Upper lobe of left lung (tissue), 6 donors: Measurements from ENCODE around the gene KCNK2. TPM values are rescaled to one million over a fixed set of nuclear protein-coding genes. Genes with fewer than 3 reads are reported as not detected.

Experiments used
- ATAC-seq, 2 donors: fragments of 200-7000 bp; cut with Tn5 transposase; one replicate each; pipeline ENCODE4 v1.9.1; 2022; ENCODE audit warnings: mild to moderate bottlenecking in 2 of 2, moderate library complexity in 2 of 2; ENCODE audit not compliant: low FRiP score in 2 of 2
- DNase-seq, 2 donors: peaks; one replicate each; pipeline ENCODE4 v3.0.0-alpha.2; 2019 to 2020
- H3K27ac ChIP-seq, 4 donors: fragments of 200-600 bp; sonication (generic); one replicate each; pipeline ENCODE4 v1.5.1; 2016 to 2019
- H3K27me3 ChIP-seq, 4 donors: fragments of 200-600 bp; sonication (generic); one replicate each; pipeline ENCODE4 v1.5.1; 2017 to 2019
- H3K36me3 ChIP-seq, 4 donors: fragments of 200-600 bp; sonication (generic); one replicate each; pipeline ENCODE4 v1.5.1; 2016 to 2019
- H3K4me1 ChIP-seq, 4 donors: fragments of 200-600 bp; sonication (generic); one replicate each; pipeline ENCODE4 v1.5.1; 2018 to 2019
- H3K4me3 ChIP-seq, 4 donors: fragments of 200-600 bp; sonication (generic); one replicate each; pipeline ENCODE4 v1.5.1; 2017 to 2019; ENCODE audit warnings: mild to moderate bottlenecking in 2 of 4, moderate library complexity in 1 of 4
- H3K9me3 ChIP-seq, 4 donors: fragments of 200-600 bp; sonication (generic); one replicate each; pipeline ENCODE4 v1.5.1; 2018 to 2019
- CTCF ChIP-seq, 6 experiments: fragments of 450-650 bp in 4 of 6; fragments of 200-600 bp in 2 of 6; sonication (generic) in 2 of 6; IDR thresholded peaks; one replicate each; pipeline ENCODE4 v1.5.1; 2016 to 2019; ENCODE audit warnings: antibody characterized with exemption in 6 of 6
- EP300 ChIP-seq, 4 donors: sonication (generic); formaldehyde crosslinking; IDR thresholded peaks; one replicate each; pipeline ENCODE4 v1.5.1; 2017; ENCODE audit warnings: antibody characterized with exemption in 4 of 4, control low read depth in 2 of 4
- POLR2A ChIP-seq, 4 donors: fragments of 450-650 bp; IDR thresholded peaks; one replicate each; pipeline ENCODE4 v1.5.1; 2016 to 2017; ENCODE audit warnings: antibody characterized with exemption in 4 of 4, mild to moderate bottlenecking in 2 of 4
- POLR2AphosphoS5 ChIP-seq, 2 donors: sonication (generic); formaldehyde crosslinking; IDR thresholded peaks; one replicate each; pipeline ENCODE4 v1.5.1; 2017; ENCODE audit warnings: antibody characterized with exemption in 2 of 2
- WGBS, 2 donors: methylation state at CpG; one replicate each; pipeline ENCODE4 v1.1.5; 2017 to 2018; 5-methylcytosine and 5-hydroxymethylcytosine counted together
- total RNA-seq, 6 donors: library from RNA; depleted of rRNA in 4 of 6; stranded (reverse); fragments of >200 nt in 4 of 6; gene quantifications; one replicate each; pipeline versions ENCODE4 v1.1.0 to v1.2.1, GENCODE V29; 2016 to 2021
- donor health status: DM: no; HTN: no; CAD: no; lungs with moderate emphysema.
- donor health status: DM: no; HTN: yes; CAD: no; lungs with severe emphysema.

KCNK2 gene
- total RNA-seq, 6 donors from 2014 or later, result 0.20 to 2.4 (median 0.33) TPM; not detected in 2

- ATAC-seq, result no peak
- H3K4me1 ChIP-seq, result no peaks in the 10 kb centered on the region
- DNase-seq, result no peak
- 64 to 70% methylated on average over 1 of the region's 1 CpG for WGBS, 2 donors
- no peaks in the 10 kb centered on the region for H3K27me3 ChIP-seq
- H3K27ac ChIP-seq, result no peak overlapping the region
- H3K4me3 ChIP-seq, result no peak overlapping the region
- H3K36me3 ChIP-seq, result no peaks in the 10 kb centered on the region
- H3K9me3 ChIP-seq, result no peaks in the 10 kb centered on the region
- TF ChIP-seq POLR2A (IDR thresholded peaks at IDR 0.05), result no peak
- no peak for TF ChIP-seq EP300 (IDR thresholded peaks at IDR 0.05)
- no peak for TF ChIP-seq CTCF (IDR thresholded peaks at IDR 0.05)
- TF ChIP-seq POLR2AphosphoS5 (IDR thresholded peaks at IDR 0.05), result no peak
Observed at GRCh38 chr1:215200121-215200520, 117.6 kb downstream of the KCNK2 start.

- no peak for TF ChIP-seq POLR2A (IDR thresholded peaks at IDR 0.05)
- H3K4me3 ChIP-seq, result no peak overlapping the region
- DNase-seq, result no peak
- H3K36me3 ChIP-seq, result no peaks in the 10 kb centered on the region
- no peak for ATAC-seq
- H3K27ac ChIP-seq, result no peak overlapping the region
- 85 to 88% methylated on average over 2 of the region's 2 CpGs for WGBS, 2 donors
- no peaks in the 10 kb centered on the region for H3K4me1 ChIP-seq
- H3K27me3 ChIP-seq, result no peaks in the 10 kb centered on the region
- H3K9me3 ChIP-seq, result no peaks in the 10 kb centered on the region
Observed at GRCh38 chr1:215201283-215201682, 118.7 kb downstream of the KCNK2 start.

- Histone ChIP-seq H3K36me3 (no peaks in the 10 kb centered on the region), H3K9me3 (no peaks in the 10 kb centered on the region), H3K27me3 (no peaks in the 10 kb centered on the region), H3K27ac (no peak overlapping the region), H3K4me1 (no peaks in the 10 kb centered on the region), H3K4me3 (no peak overlapping the region)
- ATAC-seq, result no peak
- 71 to 87% methylated on average over 2 of the region's 2 CpGs for WGBS, 2 donors
- DNase-seq, result no peak
- no peak for TF ChIP-seq POLR2AphosphoS5 (IDR thresholded peaks at IDR 0.05)
- TF ChIP-seq POLR2A (IDR thresholded peaks at IDR 0.05), result no peak
- no peak for TF ChIP-seq EP300 (IDR thresholded peaks at IDR 0.05)
- no peak for TF ChIP-seq CTCF (IDR thresholded peaks at IDR 0.05)
Observed at GRCh38 chr1:215202868-215203267, 120.3 kb downstream of the KCNK2 start.

GRCh38 chr1:215210167-215210566 is 127.6 kb downstream of the KCNK2 start:
- TF ChIP-seq POLR2A (IDR thresholded peaks at IDR 0.05) (no peak), EP300 (IDR thresholded peaks at IDR 0.05) (no peak), POLR2AphosphoS5 (IDR thresholded peaks at IDR 0.05) (no peak)
- Histone ChIP-seq H3K4me3 (no peak overlapping the region), H3K36me3 (no peaks in the 10 kb centered on the region), H3K4me1 (no peaks in the 10 kb centered on the region), H3K27ac (no peak overlapping the region), H3K27me3 (no peaks in the 10 kb centered on the region), H3K9me3 (no peaks in the 10 kb centered on the region)
- DNase-seq (no peak), ATAC-seq (no peak)

- H3K4me1 ChIP-seq, result no peaks in the 10 kb centered on the region
- H3K9me3 ChIP-seq, result no peaks in the 10 kb centered on the region
- H3K4me3 ChIP-seq, result no peak overlapping the region
- ATAC-seq (no peak), DNase-seq (no peak)
- 67 to 70% methylated on average over 1 of the region's 1 CpG for WGBS, 2 donors
- H3K27ac ChIP-seq, result no peak overlapping the region
- TF ChIP-seq CTCF (IDR thresholded peaks at IDR 0.05) (no peak), POLR2A (IDR thresholded peaks at IDR 0.05) (no peak), EP300 (IDR thresholded peaks at IDR 0.05) (no peak), POLR2AphosphoS5 (IDR thresholded peaks at IDR 0.05) (no peak)
- no peaks in the 10 kb centered on the region for H3K36me3 ChIP-seq
- H3K27me3 ChIP-seq, result no peaks in the 10 kb centered on the region
Observed at GRCh38 chr1:215215846-215216245, 133.3 kb downstream of the KCNK2 start.

GRCh38 chr1:215219372-215219771 is 136.8 kb downstream of the KCNK2 start:
- Histone ChIP-seq H3K4me3 (no peak overlapping the region), H3K9me3 (no peaks in the 10 kb centered on the region), H3K36me3 (no peaks in the 10 kb centered on the region), H3K4me1 (no peaks in the 10 kb centered on the region), H3K27ac (no peak overlapping the region), H3K27me3 (no peaks in the 10 kb centered on the region)
- DNase-seq (no peak), ATAC-seq (no peak)
- no peak for TF ChIP-seq POLR2A (IDR thresholded peaks at IDR 0.05)
- TF ChIP-seq CTCF (IDR thresholded peaks at IDR 0.05), result no peak
- no peak for TF ChIP-seq POLR2AphosphoS5 (IDR thresholded peaks at IDR 0.05)
- TF ChIP-seq EP300 (IDR thresholded peaks at IDR 0.05), result no peak
